ENCODE measurements around the gene TBC1D30. TPM values are rescaled to one million over a fixed set of nuclear protein-coding genes. Genes with fewer than 3 reads are reported as not detected.
A peak's percentile ranks its signal among the peaks of the same experiment; 100 is the strongest.

Gene TBC1D30
- total RNA-seq, 4 donors from 2014 or later, result 1.9 to 4.0 (median 2.7) TPM

- H3K4me1 ChIP-seq, result no peaks in the 10 kb centered on the region
- TF ChIP-seq CTCF (IDR thresholded peaks at IDR 0.05) (no peak), EP300 (IDR thresholded peaks at IDR 0.05) (no peak)
- WGBS, result 46% methylated on average over 5 of the region's 5 CpGs
- no peak overlapping the region for H3K27ac ChIP-seq (replicated peaks in 1 of 4)
- no peaks in the 10 kb centered on the region for H3K9me3 ChIP-seq
- no peak overlapping the region for H3K4me3 ChIP-seq
- H3K36me3 ChIP-seq, result no peaks in the 10 kb centered on the region
- peaks cover 0 to 17% (median 0%) of the 10 kb centered on the region in 4 donors for H3K27me3 ChIP-seq
- DNase-seq (ENCODE audit: extremely low spot score), result no peak
- intact Hi-C loops (cut with DNase I), result no loop called here
These were observed 16.3 kb upstream of the TBC1D30 start for GRCh38 chr12:64808110-64808509.

- no peak overlapping the region for H3K27ac ChIP-seq (replicated peaks in 1 of 4)
- intact Hi-C loops (cut with DNase I), result no loop called here
These were observed 13.6 kb upstream of the TBC1D30 start for GRCh38 chr12:64810831-64811230.

GRCh38 chr12:64813723-64814122 is 10.7 kb upstream of the TBC1D30 start:
- Histone ChIP-seq H3K9me3 (no peaks in the 10 kb centered on the region), H3K4me1 (no peaks in the 10 kb centered on the region), H3K4me3 (no peak overlapping the region), H3K27ac (replicated peaks in 1 of 4) (no peak overlapping the region), H3K36me3 (no peaks in the 10 kb centered on the region), H3K27me3 (peaks cover 0 to 6% (median 0%) of the 10 kb centered on the region in 4 donors)
- WGBS, result 69% methylated on average over 3 of the region's 3 CpGs
- peak; percentile 7 for DNase-seq (ENCODE audit: extremely low spot score)
- intact Hi-C loops (cut with DNase I), result no loop called here
- TF ChIP-seq EP300 (IDR thresholded peaks at IDR 0.05) (no peak), CTCF (IDR thresholded peaks at IDR 0.05) (no peak), POLR2AphosphoS5 (IDR thresholded peaks at IDR 0.05) (no peak), POLR2A (IDR thresholded peaks at IDR 0.05; ENCODE audit: low read depth) (no peak)

More at GRCh38 chr12:64810831-64811230, 13.6 kb upstream of the TBC1D30 start:
- DNase-seq (ENCODE audit: extremely low spot score), result peak; percentile 1
- Histone ChIP-seq H3K36me3 (no peaks in the 10 kb centered on the region), H3K4me1 (no peaks in the 10 kb centered on the region), H3K27me3 (peaks cover 0 to 6% (median 0%) of the 10 kb centered on the region in 4 donors), H3K4me3 (no peak overlapping the region), H3K9me3 (no peaks in the 10 kb centered on the region)
- TF ChIP-seq POLR2A (IDR thresholded peaks at IDR 0.05; ENCODE audit: low read depth) (no peak), EP300 (IDR thresholded peaks at IDR 0.05) (no peak), CTCF (IDR thresholded peaks at IDR 0.05) (no peak), POLR2AphosphoS5 (IDR thresholded peaks at IDR 0.05) (no peak)
- WGBS, result 88% methylated on average over 1 of the region's 1 CpG

GRCh38 chr12:64814432-64814831 is 10.0 kb upstream of the TBC1D30 start:
- Histone ChIP-seq H3K36me3 (no peaks in the 10 kb centered on the region), H3K27me3 (peaks cover 0 to 6% (median 0%) of the 10 kb centered on the region in 4 donors), H3K9me3 (no peaks in the 10 kb centered on the region), H3K27ac (replicated peaks in 1 of 4) (no peak overlapping the region), H3K4me1 (no peaks in the 10 kb centered on the region), H3K4me3 (no peak overlapping the region)
- 40% methylated on average over 2 of the region's 2 CpGs for WGBS
- TF ChIP-seq CTCF (IDR thresholded peaks at IDR 0.05), result no peak
- TF ChIP-seq POLR2A (IDR thresholded peaks at IDR 0.05; ENCODE audit: low read depth), result no peak
- TF ChIP-seq EP300 (IDR thresholded peaks at IDR 0.05), result no peak
- no peak for TF ChIP-seq POLR2AphosphoS5 (IDR thresholded peaks at IDR 0.05)
- intact Hi-C loops (cut with DNase I), result no loop called here
- peak; percentile 7 for DNase-seq (ENCODE audit: extremely low spot score)

- 81% methylated on average over 5 of the region's 5 CpGs for WGBS
These were observed 4.5 kb upstream of the TBC1D30 start for GRCh38 chr12:64819816-64820402.

More at GRCh38 chr12:64819816-64820402, 4.5 kb upstream of the TBC1D30 start:
- Histone ChIP-seq H3K27ac (replicated peaks in 1 of 4) (no peak overlapping the region), H3K9me3 (peaks cover 0 to 4% (median 2%) of the 10 kb centered on the region in 4 donors), H3K27me3 (peaks cover 0 to 20% (median 6%) of the 10 kb centered on the region in 4 donors), H3K36me3 (no peaks in the 10 kb centered on the region), H3K4me3 (no peak overlapping the region), H3K4me1 (peaks cover 9 to 11% (median 10%) of the 10 kb centered on the region in 4 donors)
- DNase-seq (ENCODE audit: extremely low spot score), result peak; percentile 66
- intact Hi-C loops (cut with DNase I), result no loop called here
- TF ChIP-seq CTCF (IDR thresholded peaks at IDR 0.05) (no peak), POLR2AphosphoS5 (IDR thresholded peaks at IDR 0.05) (no peak), EP300 (IDR thresholded peaks at IDR 0.05) (no peak), POLR2A (IDR thresholded peaks at IDR 0.05; ENCODE audit: low read depth) (no peak)
